ENCODE measurements around the gene FERMT3.
"Not testable (repeated sequence)": the region's sequence is repeated elsewhere in the genome, so short reads cannot be mapped to it uniquely, and the experiment has no call there.

FERMT3 gene

DNA sequence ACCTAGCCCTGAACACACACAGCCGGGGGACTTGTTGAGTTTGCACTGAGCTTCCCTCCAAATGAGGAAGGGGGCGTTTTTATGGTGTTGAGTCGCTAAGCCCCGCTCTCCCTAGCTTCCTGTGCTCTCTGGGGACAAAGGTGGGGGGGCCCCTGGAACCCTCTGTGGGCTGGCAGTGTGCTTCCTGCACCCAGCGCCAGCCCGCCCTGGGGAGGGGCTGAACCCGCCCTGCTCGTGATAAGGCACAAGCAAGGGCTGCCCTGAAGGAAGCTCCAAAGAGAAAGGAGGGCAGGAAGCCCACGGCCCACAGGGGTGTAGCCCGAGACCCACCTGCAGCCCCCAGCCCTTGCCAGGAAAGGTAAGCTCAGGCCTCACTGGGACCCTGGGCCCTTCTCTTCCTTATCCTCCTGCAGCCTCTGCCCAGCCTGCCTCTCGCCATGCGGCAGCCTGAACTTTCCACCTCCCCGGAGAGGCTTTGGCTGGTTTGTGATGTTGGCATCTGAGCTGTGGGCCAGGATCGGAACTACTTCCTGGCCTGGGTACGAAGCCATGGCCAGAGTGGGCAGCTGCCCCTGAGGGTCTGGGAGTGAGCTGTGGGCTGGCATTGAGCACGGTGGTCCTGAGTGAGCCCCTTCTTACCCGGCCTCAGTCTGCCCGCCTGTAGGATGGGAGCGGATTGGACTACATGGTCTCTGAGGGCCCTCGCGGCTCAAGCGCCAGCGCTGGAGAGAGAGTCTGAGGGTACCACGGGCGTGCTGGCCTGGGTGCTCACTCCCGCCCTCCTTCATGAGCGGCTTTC lies at the start of gene FERMT3:
TSS of gene FERMT3 (plus strand) at position 265 of the 799 bp plus-strand sequence. CDS start 644 bp downstream, outside the sequence.
- no peak for DNase-seq

DNA sequence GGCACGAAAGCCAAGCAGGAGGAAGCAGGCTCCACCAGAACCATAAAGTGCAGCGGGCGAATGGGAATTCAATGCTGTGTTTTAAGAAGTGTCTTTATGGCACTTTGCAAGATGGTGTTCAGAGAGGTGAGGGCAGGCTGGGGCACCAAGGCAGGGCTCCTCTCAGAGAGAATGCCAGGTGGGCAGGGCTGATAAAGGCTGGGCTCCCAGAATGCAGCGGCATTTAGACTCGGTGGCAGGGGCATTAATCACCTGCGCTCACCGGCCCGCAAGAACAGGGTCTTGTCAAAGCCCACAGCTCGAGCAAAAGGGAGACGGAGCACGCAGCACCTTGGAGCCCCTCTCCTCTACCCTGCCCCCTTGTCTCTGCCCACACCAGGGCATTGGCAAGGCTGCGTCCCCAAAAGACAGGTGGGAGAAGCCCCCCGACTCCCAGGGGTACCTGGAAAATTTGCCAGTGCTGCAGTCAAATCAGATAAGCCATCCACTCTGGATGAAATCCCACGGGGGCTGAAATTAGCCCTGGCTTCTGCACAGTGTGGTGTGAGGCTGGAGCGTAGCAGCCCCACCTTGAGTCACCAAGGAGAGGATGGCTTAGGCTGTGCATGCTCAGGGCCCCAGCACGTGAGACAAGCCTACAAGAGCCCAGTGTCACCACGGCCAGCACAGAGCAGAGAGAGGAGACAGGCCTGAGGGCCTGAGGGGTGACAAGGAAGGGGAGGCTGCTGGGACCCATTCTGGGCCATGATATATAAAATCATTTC lies 48.7 kb upstream of the FERMT3 start:
- DNase-seq = no peak

DNA sequence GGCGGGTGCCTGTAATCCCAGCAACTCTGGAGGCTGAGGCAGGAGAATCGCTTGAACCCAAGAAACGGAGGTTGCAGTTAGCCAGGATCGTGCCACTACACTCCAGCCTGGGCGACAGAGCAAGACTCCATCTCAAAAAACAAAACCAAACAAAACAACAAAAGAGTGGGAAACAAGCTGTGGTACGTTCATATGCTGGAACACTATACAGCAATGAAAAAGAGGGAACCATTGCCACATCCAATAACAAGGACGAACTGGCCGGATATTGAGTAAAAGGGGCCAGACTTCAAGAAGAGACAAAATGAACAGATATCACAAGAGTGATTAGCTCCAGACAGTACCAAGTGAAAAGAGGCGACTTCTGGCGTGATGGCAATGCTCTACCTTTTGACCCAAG lies 45.5 kb upstream of the FERMT3 start:
- no peak for DNase-seq

GRCh38 chr11:64162769-64163168 lies 43.8 kb upstream of the FERMT3 start:
- DNase-seq = not testable (repeated sequence)

GRCh38 chr11:64163951-64164350 lies 42.6 kb upstream of the FERMT3 start:
- no peak for DNase-seq

DNA sequence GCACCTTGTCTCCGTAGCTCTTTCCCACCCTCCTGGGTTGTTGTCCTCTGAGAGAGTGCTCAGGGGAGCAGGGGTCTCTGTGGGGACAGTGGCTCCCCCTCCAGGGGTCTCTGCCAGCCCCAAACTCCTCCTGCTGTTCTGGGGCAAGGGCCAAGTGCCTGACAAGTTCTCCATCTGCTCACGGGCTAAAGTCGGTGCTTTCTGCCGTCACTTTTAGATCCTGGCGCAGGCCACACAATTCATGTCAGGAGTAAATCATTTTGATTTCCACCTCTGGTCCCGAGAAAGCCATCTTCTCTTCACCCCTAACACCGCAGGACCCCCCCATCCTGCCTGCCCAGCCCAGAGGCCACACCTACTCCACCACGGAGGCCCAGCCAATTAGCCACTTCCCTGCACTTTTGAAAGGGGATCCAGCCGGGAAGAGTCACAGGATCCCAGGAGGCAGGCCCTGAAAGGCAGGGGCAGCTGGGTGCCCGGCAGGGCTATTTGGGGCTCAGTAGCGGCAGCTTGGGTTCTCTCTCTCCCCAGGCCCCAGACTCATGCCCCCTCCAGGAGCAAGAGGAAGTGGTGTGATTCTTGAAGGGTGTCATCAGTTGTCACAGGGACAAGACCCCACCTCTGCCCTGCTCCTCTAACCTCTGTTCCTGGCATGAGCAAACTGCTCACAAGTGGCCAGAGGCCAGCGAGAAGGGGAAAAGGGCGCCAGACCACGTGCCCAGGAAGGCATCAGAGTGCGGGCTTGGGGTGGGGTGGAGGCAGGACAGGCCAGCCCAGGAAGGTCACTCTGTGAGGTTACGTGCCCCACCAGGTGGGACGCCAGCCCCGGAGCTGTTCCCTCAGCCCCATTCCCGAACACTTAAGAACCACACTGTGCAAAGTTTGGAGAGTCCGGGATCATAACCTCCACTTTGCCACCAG lies 41.9 kb upstream of the FERMT3 start:
- no peak for DNase-seq

DNA sequence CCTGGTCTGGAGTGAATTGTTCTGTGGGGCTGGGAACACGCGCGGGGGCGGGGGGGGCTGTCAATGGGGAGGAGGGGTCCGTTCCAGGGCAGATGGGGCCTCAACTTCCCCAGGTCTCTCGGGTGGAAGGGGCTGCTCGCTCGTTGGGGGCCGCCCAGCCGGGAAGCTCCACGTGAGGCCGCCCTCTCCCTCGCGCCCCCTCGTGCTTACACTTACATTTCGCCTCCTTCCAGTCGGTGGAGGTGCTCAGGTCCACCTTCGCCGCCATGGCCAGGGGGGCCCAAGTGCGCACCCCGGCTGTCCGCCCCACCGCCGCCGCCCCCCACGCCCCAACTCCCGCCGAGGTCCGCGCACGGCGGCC lies 41.1 kb upstream of the FERMT3 start:
- DNase-seq = no peak

DNA sequence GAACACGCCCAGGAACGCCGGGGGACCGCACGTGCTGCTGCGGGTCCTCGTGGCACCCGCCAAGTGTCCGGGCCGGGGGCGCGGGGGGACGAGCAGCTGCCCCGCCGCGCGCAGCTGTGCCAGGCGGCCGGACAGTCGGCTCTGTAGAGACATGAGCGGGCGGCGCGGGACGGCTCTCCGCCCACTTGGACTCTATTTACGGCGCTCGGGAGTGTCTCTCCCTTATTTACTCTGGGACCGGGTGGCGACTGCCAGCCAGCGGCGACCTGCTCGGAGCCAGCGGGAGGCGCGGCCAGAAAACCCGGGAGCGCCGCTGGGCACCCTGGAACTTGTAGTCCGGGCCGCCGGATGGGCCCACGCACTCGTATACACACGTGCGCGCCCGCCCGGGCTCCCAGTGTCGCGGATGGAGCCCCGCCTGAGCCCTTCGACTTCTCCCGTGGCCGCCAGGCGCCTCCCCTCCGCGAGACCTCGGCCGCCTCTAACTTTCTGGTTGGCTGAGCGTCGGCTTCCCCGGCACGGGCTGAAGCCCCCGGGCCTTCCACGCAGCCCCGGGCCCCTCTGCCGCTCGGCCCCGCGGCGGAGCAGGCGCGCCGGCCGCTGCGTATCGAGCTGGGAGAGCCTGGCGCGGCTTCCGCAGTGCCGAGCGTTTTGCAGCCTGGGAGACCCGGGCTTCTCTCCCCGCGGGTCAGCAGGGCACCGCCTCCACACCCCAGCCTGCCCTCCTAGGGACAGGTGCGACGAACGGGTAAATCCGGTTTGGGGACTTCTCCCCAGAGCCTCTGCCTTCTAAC lies 40.5 kb upstream of the FERMT3 start, which contains the start of gene MACROD1:
TSS of gene MACROD1 (minus strand) at position 272 of the 794 bp plus-strand sequence. CDS start at position 153, 119 bp downstream.
- DNase-seq = peak; percentile 44

DNA sequence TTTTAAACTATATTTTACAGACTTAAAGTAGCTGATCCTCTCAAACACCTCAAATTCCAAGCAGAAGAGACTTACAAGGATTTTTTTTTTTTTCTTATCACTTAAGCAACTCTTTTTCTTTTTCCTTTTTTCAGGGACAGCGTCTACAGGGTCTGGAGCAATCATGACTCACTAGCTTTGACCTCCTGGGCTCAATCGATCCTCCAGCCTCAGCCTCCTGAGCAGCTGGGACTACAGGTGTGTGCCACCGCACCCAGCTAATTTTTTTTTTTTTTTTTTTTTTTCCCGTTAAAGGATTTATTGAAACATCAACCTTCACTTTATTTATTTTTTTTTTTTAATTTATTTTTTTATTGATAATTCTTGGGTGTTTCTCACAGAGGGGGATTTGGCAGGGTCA lies 36.1 kb upstream of the FERMT3 start:
- DNase-seq = no peak

DNA sequence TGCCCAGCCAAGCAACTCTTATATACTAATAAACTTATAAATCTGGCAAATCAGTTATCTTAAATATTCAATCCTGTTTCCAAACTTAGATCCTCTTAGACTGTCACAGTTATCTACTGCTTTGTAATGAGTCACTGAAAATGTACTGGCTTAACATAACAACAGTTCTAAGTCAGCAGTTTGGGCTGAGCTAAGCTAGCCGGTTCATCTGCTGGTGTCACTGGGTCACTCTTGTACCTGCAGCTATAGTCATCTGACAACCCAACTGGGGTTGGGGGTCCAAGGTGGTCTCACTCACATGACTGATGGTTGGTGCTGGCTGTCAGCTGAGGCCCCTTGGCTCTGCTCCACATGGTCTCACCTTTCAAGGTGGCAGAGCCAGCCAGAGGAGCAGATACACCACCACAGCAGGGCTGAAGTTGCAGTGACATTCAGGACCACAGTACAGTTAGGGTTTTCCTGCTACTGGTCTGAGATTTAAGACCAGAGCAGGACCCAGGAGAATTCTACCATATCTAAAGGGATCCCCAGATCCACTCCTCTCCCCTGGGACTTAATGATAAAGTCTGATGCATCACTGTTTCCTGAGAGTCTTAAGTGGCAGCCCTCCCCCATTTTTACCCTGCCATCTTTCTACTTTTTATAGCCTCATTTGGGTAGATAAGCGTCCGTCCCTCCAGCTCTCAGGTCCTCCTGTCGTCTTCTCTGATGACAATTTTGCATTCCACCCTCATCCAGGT lies 32.7 kb upstream of the FERMT3 start:
- DNase-seq = no peak

DNA sequence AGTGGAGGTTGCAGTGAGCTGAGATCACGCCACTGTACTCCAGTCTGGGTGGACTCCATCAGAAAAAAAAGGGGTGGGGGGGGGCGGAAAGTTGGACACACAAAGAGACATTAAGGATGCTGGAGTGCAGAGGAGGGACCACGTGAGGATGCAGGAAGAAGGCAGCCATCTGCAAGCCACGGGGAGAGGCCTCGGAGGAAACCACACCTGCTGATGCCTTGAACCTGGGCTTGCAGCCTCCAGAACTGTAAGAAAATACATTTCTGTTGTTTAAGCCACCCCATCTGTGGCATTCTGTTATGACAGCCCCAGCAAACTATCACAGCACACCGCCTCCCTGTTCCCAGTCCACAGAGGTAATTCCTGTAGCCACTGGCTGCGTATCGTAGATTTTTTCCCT lies 29.8 kb upstream of the FERMT3 start:
- no peak for DNase-seq

GRCh38 chr11:64178203-64178602 lies 28.3 kb upstream of the FERMT3 start:
- no peak for DNase-seq

- no peak for DNase-seq
Measured at GRCh38 chr11:64178951-64179639, 27.4 kb upstream of the FERMT3 start.

GRCh38 chr11:64180891-64181290 lies 25.6 kb upstream of the FERMT3 start:
- DNase-seq = no peak

- DNase-seq = peak; percentile 39
Measured at GRCh38 chr11:64181506-64182411, 24.8 kb upstream of the FERMT3 start.

DNA sequence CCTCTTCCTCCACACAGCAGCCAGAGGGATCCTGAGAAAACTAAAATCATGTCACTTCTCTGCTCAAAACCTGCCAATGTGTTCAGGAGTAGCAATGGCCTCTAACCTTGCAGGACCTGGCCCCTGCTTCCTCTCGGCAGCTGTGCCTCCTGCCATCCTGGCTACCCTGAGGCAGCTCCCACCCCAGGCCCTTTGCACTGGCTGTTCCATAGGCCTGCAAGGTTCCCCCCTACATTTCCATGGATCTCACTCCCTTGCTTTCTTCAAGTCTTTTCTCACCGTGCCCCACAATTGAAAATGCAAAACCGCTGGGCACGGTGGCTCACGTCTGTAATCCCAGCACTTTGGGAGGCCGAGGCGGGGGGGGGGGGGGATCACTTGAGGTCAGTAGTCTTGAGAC lies 22.6 kb upstream of the FERMT3 start:
- DNase-seq = no peak

GRCh38 chr11:64185175-64185692 lies 21.3 kb upstream of the FERMT3 start:
- no peak for DNase-seq

- peak; percentile 99 for DNase-seq
Measured at GRCh38 chr11:64185693-64186491, 20.6 kb upstream of the FERMT3 start, which contains the start of gene STIP1. Gene STIP1 (plus strand): TSS chr11:64186171. CDS start chr11:64186262, 91 bp downstream.
